DMS153 (cell line): Measurements from ENCODE around the gene ZNF532.
A peak's percentile ranks its signal among the peaks of the same experiment; 100 is the strongest.

ENCODE experiments used
- DNase-seq: peaks from one replicate; lab custom pipeline; 2025; lab: John Stamatoyannopoulos, UW

ZNF532 gene

GRCh38 chr18:58979615-58980014, 114.9 kb downstream of the ZNF532 start:
- no peak for DNase-seq

GRCh38 chr18:58980991-58981390, 116.3 kb downstream of the ZNF532 start:
- DNase-seq = no peak

- DNase-seq = no peak
Observed at GRCh38 chr18:58983260-58984155, 118.8 kb downstream of the ZNF532 start.

GRCh38 chr18:58988600-58988999, 123.9 kb downstream of the ZNF532 start:
- no peak for DNase-seq

GRCh38 chr18:58989184-58989759, 124.6 kb downstream of the ZNF532 start:
- no peak for DNase-seq

- no peak for DNase-seq
Observed at GRCh38 chr18:58990720-58991119, 126.0 kb downstream of the ZNF532 start.

- DNase-seq = no peak
Observed at GRCh38 chr18:58991167-58991798, 126.6 kb downstream of the ZNF532 start.

GRCh38 chr18:58992301-58993231, 127.9 kb downstream of the ZNF532 start:
- no peak for DNase-seq

- no peak for DNase-seq
Observed at GRCh38 chr18:58993260-58993659, 128.6 kb downstream of the ZNF532 start.

- no peak for DNase-seq
Observed at GRCh38 chr18:58995663-58996062, 131.0 kb downstream of the ZNF532 start.

- DNase-seq = peak; percentile 77
Observed at GRCh38 chr18:58996131-58996641, 131.5 kb downstream of the ZNF532 start.

- no peak for DNase-seq
Observed at GRCh38 chr18:58996696-58997095, 132.0 kb downstream of the ZNF532 start.

GRCh38 chr18:58997811-58998337, 133.2 kb downstream of the ZNF532 start:
- DNase-seq = no peak

- DNase-seq = no peak
Observed at GRCh38 chr18:58998401-58999203, 133.9 kb downstream of the ZNF532 start.

- no peak for DNase-seq
Observed at GRCh38 chr18:59001166-59001565, 136.5 kb downstream of the ZNF532 start.

GRCh38 chr18:59001721-59002120, 137.0 kb downstream of the ZNF532 start:
- no peak for DNase-seq

- no peak for DNase-seq
Observed at GRCh38 chr18:59002974-59003594, 138.4 kb downstream of the ZNF532 start.

GRCh38 chr18:59005262-59005661, 140.6 kb downstream of the ZNF532 start:
- DNase-seq = no peak

GRCh38 chr18:59006461-59007067, 141.9 kb downstream of the ZNF532 start:
- DNase-seq = no peak
